Posterior vena cava (tissue), 2 donors: ENCODE measurements around the gene ANKRD40. TPM values are rescaled to one million over a fixed set of nuclear protein-coding genes. Genes with fewer than 3 reads are reported as not detected.

Source experiments
- DNase-seq: peaks from one replicate; pipeline ENCODE4 v3.0.0-alpha.2; 2020; ENCODE audit warnings: low spot score
- intact Hi-C, 2 donors: fragments of 100-400 bp; cut with DNase I; formaldehyde crosslinking; loops; one replicate each; pipeline versions ENCODE4 v1.14.1 to v1.14.2; 2022 to 2023
- total RNA-seq, 2 donors: library from RNA; stranded (reverse); fragmentation: NEBNext Ultra II Directional; extraction: Animal tissue kit (Norgen Biotek cat#: 25700); gene quantifications; one replicate each; pipeline ENCODE4 v1.2.1, GENCODE V29; 2021
- donor health status: DM: yes; HTN: yes; CAD: no.
- donor health status: DM: yes; HTN: yes; CAD: no.

ANKRD40 gene
- total RNA-seq, 2 donors from 2014 or later: 57.4 to 77.3 TPM

- peak; percentile 51 for DNase-seq
- intact Hi-C loops: loop anchor here (5.0 kb wide), 2 partner anchors 58 to 148 kb away; partner anchors contain the start of gene ABCC3 (in 1 of the 2)
These were observed 17.5 kb downstream of the ANKRD40 start for GRCh38 chr17:50689956-50690886.

- peak; percentile 72 for DNase-seq
- intact Hi-C loops: loop anchor here in 1 of 2 donors (5.0 kb wide), 1 partner anchor 147 kb away; no protein-coding TSS in a partner anchor
These were observed 18.5 kb downstream of the ANKRD40 start for GRCh38 chr17:50689251-50689650.

GRCh38 chr17:50688245-50688644 is 19.5 kb downstream of the ANKRD40 start:
- no peak for DNase-seq
- intact Hi-C loops: loop anchor here in 1 of 2 donors (5.0 kb wide), 1 partner anchor 146 kb away; no protein-coding TSS in a partner anchor

- intact Hi-C loops: loop anchor here in 1 of 2 donors (5.0 kb wide), 1 partner anchor 145 kb away; no protein-coding TSS in a partner anchor
These were observed 20.3 kb downstream of the ANKRD40 start for GRCh38 chr17:50687200-50688066.

GRCh38 chr17:50686494-50687199 is 21.1 kb downstream of the ANKRD40 start:
- peak; percentile 94 for DNase-seq
- intact Hi-C loops: loop anchor here in 1 of 2 donors (5.0 kb wide), 1 partner anchor 144 kb away; no protein-coding TSS in a partner anchor

More at GRCh38 chr17:50687200-50688066, 20.3 kb downstream of the ANKRD40 start:
- no peak for DNase-seq

DNA sequence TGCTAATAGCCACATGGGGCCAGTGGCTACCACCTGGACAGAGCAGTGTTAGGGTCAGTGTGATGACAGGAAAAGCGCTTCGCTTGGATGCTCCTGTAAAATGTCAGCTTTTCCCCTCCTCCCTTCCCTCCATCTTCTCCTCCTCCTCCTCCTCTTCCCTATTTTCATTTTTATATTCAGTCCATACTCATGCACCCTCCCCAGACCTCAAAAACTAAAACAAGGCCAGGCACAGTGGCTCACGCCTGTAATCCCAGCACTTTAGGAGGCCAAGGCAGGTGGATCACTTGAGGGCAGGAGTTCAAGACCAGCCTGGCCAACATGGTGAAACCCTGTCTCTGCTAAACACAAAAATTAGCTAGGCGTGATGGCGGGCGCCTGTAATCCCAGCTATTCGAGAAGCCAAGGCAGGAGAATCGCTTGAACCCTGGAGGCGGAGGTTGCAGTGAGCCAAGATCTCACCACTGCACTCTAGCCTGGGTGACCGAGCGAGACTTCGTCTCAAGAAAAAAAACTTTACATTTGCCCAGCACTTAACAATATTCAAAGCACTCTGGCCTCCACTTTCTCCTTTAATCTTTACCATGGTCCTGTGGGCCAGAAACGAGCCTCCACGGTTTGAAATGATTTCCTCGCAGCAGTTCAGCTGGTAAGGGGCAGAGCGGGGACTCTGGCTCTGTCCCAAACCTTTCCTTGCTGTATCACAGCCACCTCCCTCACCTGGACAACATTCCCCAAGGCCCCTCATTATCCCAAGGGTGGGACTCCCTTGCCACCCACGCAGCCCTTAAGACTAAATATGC is 21.8 kb downstream of the ANKRD40 start:
- peak; percentile 20 for DNase-seq
- intact Hi-C loops: loop anchor here in 1 of 2 donors (5.0 kb wide), 1 partner anchor 144 kb away; no protein-coding TSS in a partner anchor

DNA sequence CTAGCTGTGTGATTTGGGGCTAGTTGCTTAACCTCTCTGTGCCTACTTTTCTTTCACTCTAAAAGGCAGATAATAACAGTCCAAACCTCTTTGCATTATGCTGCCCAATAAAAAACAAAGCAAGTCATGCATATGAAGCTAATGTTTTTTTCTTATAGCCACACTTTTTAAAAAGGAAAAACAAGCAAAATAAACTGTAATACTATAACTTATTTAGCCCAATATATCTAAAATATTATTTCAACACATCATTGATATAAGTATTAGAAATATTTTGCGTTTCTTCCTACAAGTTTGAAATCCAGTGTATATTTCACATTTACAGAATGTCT is 22.4 kb downstream of the ANKRD40 start:
- DNase-seq: no peak
- intact Hi-C loops: loop anchor here in 1 of 2 donors (5.0 kb wide), 1 partner anchor 143 kb away; no protein-coding TSS in a partner anchor

DNA sequence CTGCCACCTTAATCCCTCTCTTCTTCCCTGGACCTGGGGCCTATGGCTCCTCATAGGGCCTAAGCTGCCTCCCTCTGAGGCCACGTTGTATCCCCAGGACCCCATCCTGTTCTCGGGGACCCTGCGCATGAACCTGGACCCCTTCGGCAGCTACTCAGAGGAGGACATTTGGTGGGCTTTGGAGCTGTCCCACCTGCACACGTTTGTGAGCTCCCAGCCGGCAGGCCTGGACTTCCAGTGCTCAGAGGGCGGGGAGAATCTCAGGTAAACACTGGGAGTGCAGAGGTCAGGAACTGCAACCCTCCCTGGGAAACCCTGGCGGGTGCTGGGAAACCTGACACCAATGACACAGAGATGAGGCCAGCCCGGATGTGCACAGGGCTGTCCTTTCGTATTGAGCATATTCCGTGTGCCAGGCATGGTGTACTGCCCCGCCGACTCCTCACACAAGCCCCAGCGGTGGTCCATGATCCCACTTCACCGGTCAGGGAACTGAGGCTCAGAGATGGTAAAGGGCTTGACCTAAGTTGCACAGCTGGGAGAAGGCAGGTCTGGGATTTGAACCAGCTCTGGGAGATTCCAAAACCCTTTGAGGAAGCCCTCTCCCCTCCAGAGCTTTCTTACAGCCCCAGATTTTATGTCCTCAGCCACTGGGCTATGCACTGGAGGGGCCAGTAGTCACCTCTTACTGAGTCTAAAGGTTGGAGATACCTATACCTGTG is 22.9 kb downstream of the ANKRD40 start:
- intact Hi-C loops: loop anchor here (5.0 kb wide), 3 partner anchors 42 to 142 kb away; no protein-coding TSS in a partner anchor
- DNase-seq: peak; percentile 71

DNA sequence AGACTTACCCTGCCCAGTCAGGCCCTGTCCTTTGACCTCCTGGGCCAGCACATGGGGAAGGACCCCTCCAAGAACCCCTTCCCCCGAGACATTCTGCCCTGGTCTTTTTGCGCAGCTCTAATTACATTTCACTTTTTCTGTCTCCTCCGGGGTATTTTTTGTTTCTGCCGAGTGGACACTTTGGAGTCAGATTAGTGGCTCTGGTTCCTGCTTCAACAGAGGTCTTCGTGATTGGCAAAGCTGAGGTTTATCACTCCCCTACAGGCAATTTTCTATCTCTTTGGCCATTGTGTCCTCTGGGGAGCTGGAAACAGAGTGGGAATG is 23.5 kb downstream of the ANKRD40 start:
- intact Hi-C loops: loop anchor here in 1 of 2 donors (5.0 kb wide), 2 partner anchors 42 to 132 kb away; no protein-coding TSS in a partner anchor
- DNase-seq: no peak

DNA sequence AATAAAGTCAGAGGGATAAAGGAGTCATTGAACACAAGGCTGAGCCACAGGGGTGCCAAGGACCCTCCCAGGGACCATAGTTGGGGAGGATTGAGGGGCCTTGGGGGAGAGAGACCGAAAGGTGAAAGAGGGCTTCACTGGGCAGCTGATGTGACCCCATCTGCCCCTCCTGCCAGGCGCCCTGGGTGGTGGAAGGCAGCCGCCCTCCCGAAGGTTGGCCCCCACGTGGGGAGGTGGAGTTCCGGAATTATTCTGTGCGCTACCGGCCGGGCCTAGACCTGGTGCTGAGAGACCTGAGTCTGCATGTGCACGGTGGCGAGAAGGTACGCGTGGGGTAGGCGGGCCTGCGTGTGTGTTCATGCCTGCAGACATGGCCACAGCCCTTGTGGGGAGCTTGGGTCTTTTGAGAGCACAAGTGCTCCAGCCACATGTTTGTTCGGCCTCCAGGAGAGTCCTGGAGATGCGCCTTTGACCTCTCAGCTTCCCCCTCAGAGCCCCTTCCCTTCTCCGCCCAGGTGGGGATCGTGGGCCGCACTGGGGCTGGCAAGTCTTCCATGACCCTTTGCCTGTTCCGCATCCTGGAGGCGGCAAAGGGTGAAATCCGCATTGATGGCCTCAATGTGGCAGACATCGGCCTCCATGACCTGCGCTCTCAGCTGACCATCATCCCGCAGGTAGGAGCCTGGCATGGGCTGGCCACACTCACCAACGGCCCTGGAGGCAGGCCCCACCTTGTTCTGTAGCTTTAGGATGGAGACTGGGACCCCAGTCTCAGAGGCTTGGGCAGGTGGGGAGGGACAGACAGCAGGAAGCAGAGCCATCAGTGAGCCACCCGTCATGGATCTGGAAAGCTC is 24.1 kb downstream of the ANKRD40 start:
- intact Hi-C loops: loop anchor here in 1 of 2 donors (5.0 kb wide), 2 partner anchors 41 to 131 kb away; no protein-coding TSS in a partner anchor
- peak; percentile 74 for DNase-seq

- intact Hi-C loops: loop anchor here in 1 of 2 donors (5.0 kb wide), 2 partner anchors 41 to 131 kb away; no protein-coding TSS in a partner anchor
- DNase-seq: peak; percentile 23
These were observed 24.8 kb downstream of the ANKRD40 start for GRCh38 chr17:50682938-50683337.

DNA sequence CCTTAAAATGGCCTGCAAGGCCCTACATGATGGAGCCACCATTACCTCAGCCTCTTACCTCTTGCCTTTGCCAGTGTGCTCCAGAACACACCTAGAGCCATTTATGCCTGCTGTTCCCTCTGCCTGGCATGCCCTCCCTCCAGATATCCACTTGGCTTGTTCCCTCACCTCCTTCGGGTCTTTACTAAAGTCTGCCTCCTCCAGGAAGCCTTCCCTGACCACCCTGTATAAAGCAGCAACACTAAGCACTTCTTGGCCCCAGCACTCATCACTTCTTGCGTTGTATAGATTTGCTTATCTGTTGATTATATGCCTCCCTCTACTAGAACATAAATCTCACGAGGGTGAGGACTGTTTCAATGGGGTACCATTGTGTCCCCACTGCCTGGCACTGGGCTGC is 25.3 kb downstream of the ANKRD40 start:
- intact Hi-C loops: loop anchor here in 1 of 2 donors (5.0 kb wide), 2 partner anchors 40 to 130 kb away; no protein-coding TSS in a partner anchor
- DNase-seq: peak; percentile 14

GRCh38 chr17:50681263-50682200 is 26.2 kb downstream of the ANKRD40 start:
- DNase-seq: peak; percentile 76
- intact Hi-C loops: loop anchor here in 1 of 2 donors (5.0 kb wide), 2 partner anchors 39 to 129 kb away; no protein-coding TSS in a partner anchor

DNA sequence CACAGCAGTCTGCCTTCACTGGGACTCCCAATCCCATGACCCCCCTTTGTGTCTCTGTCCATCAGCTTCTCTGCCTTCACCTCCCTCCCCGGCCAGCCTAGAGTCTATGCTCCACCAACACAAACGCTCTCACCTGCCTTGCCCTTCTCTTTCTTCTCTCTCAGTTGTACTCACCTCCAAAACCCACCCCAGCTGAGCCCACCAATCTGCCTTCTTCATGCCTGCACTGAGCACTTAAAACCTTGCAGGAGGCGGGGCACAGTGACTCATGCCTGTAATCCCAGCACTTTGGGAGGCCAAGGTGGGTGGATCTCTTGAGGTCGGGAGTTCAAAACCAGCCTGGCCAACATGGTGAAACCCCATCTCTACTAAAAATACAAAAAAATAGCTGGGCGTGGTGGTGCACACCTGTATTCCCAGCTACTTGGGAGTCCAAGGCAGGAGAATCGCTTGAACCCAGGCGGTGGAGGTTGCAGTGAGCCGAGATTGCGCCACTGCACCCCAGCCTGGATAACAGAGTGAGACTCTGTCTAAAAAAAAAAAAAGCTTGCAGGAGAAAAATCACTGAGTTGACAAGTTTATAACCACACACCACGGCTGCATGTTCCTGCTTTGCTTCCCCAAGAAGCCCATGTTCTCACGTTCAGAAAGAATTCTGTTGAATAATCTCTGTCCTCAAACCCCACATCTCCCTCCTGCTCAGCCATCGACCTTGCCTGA is 27.0 kb downstream of the ANKRD40 start:
- peak; percentile 75 for DNase-seq
- intact Hi-C loops: loop anchor here in 1 of 2 donors (5.0 kb wide), 2 partner anchors 38 to 128 kb away; no protein-coding TSS in a partner anchor
